HG02763 (cell line): ENCODE measurements around the gene PDCD10.

Experiments used
- ATAC-seq: cut with Tn5 transposase; IDR thresholded peaks from one replicate; pipeline ENCODE4 v1.9.1; 2021; ENCODE audit warnings: mild to moderate bottlenecking, moderate library complexity; ENCODE audit not compliant: unreplicated experiment

PDCD10 gene

GRCh38 chr3:167735233-167736138 lies 794 bp upstream of the PDCD10 start, which contains the start of gene SERPINI1:
SERPINI1 (plus strand) TSS chr3:167735721; CDS start chr3:167789129, 53,408 bp downstream.
- ATAC-seq: peak; percentile 60

- ATAC-seq: no peak
Observed at GRCh38 chr3:167733961-167734497, 663 bp downstream of the PDCD10 start.

- no peak for ATAC-seq
Observed at GRCh38 chr3:167732313-167733065, 2.2 kb downstream of the PDCD10 start.

GRCh38 chr3:167731393-167731792 lies 3.3 kb downstream of the PDCD10 start:
- ATAC-seq: no peak

- ATAC-seq: no peak
Observed at GRCh38 chr3:167729591-167729990, 5.1 kb downstream of the PDCD10 start.

GRCh38 chr3:167728632-167729323 lies 5.9 kb downstream of the PDCD10 start:
- ATAC-seq: no peak

- ATAC-seq: no peak
Observed at GRCh38 chr3:167728176-167728575, 6.5 kb downstream of the PDCD10 start.

GRCh38 chr3:167723872-167724271 lies 10.8 kb downstream of the PDCD10 start:
- no peak for ATAC-seq

GRCh38 chr3:167723025-167723512 lies 11.6 kb downstream of the PDCD10 start:
- ATAC-seq: no peak

- no peak for ATAC-seq
Observed at GRCh38 chr3:167718582-167718981, 16.1 kb downstream of the PDCD10 start.

GRCh38 chr3:167716920-167717319 lies 17.8 kb downstream of the PDCD10 start:
- ATAC-seq: no peak

- ATAC-seq: no peak
Observed at GRCh38 chr3:167714871-167715270, 19.8 kb downstream of the PDCD10 start.

GRCh38 chr3:167712445-167712844 lies 22.2 kb downstream of the PDCD10 start:
- no peak for ATAC-seq

GRCh38 chr3:167711439-167711838 lies 23.3 kb downstream of the PDCD10 start:
- ATAC-seq: no peak

GRCh38 chr3:167710552-167710951 lies 24.1 kb downstream of the PDCD10 start:
- ATAC-seq: no peak

- ATAC-seq: no peak
Observed at GRCh38 chr3:167709690-167710089, 25.0 kb downstream of the PDCD10 start.

- ATAC-seq: no peak
Observed at GRCh38 chr3:167705840-167706239, 28.9 kb downstream of the PDCD10 start.

GRCh38 chr3:167700926-167701325 lies 33.8 kb downstream of the PDCD10 start:
- no peak for ATAC-seq

- ATAC-seq: no peak
Observed at GRCh38 chr3:167700046-167700445, 34.6 kb downstream of the PDCD10 start.

- ATAC-seq: no peak
Observed at GRCh38 chr3:167694121-167694520, 40.6 kb downstream of the PDCD10 start.

- ATAC-seq: peak; percentile 100
Observed at GRCh38 chr3:167691366-167691765, 43.3 kb downstream of the PDCD10 start.
